Lower lobe of right lung (tissue), 2 donors: ENCODE results near the gene EPS8L2. TPM values are rescaled to one million over a fixed set of nuclear protein-coding genes. Genes with fewer than 3 reads are reported as not detected.

Experiments used
- ATAC-seq, 2 donors: fragments of 200-7000 bp; cut with Tn5 transposase; one replicate each; pipeline ENCODE4 v1.9.1; 2020 to 2022; ENCODE audit warnings: mild to moderate bottlenecking in 2 of 2, moderate library complexity in 2 of 2
- DNase-seq: peaks from one replicate; pipeline ENCODE4 v3.0.0-alpha.2; 2020
- H3K27ac ChIP-seq: fragments of 200-600 bp; one replicate; pipeline ENCODE4 v1.8.0; 2022
- H3K27me3 ChIP-seq: fragments of 200-600 bp; one replicate; pipeline ENCODE4 v1.8.0; 2022; ENCODE audit warnings: low read depth
- H3K36me3 ChIP-seq: fragments of 200-600 bp; one replicate; pipeline ENCODE4 v1.8.0; 2022; ENCODE audit warnings: mild to moderate bottlenecking
- H3K4me1 ChIP-seq: fragments of 200-600 bp; one replicate; pipeline ENCODE4 v1.8.0; 2022
- H3K4me3 ChIP-seq: fragments of 200-600 bp; one replicate; pipeline ENCODE4 v1.8.0; 2022; ENCODE audit warnings: mild to moderate bottlenecking
- H3K9me3 ChIP-seq: fragments of 200-600 bp; one replicate; pipeline ENCODE4 v1.8.0; 2022
- intact Hi-C: fragments of 100-400 bp; cut with DNase I; formaldehyde crosslinking; loops from one replicate; pipeline ENCODE4 v1.11.0; 2022
- total RNA-seq: library from RNA; stranded (reverse); fragmentation: NEBNext Ultra II Directional; extraction: Animal tissue kit (Norgen Biotek cat#: 25700); gene quantifications from one replicate; pipeline ENCODE4 v1.2.1, GENCODE V29; 2021
- TF ChIP-seq, protein P1 (sequence below): fragments of 200-600 bp; IDR thresholded peaks from one replicate; pipeline ENCODE4 v1.8.0; 2022; ENCODE audit warnings: antibody characterized with exemption, mild to moderate bottlenecking
- donor health status: DM: no; HTN: yes; CAD: no; lungs with severe emphysema.

EPS8L2 gene
- total RNA-seq, 1 donor from 2014 or later = 156 TPM

GRCh38 chr11:694563-695287 is 11.3 kb upstream of the EPS8L2 start, which contains the start of gene DEAF1:
TSS of gene DEAF1 (minus strand) at chr11:695222. CDS start at chr11:695047, 175 bp downstream.
- Histone ChIP-seq H3K4me3 (peak within 1 kb of the TSS; percentile 81), H3K4me1 (peaks cover 38% of the 10 kb centered on the region), H3K27me3 (no peaks in the 10 kb centered on the region), H3K9me3 (no peaks in the 10 kb centered on the region), H3K36me3 (peaks cover 16% of the 10 kb centered on the region), H3K27ac (peak within 1 kb of the TSS; percentile 100)
- TF ChIP-seq, protein P1, sequence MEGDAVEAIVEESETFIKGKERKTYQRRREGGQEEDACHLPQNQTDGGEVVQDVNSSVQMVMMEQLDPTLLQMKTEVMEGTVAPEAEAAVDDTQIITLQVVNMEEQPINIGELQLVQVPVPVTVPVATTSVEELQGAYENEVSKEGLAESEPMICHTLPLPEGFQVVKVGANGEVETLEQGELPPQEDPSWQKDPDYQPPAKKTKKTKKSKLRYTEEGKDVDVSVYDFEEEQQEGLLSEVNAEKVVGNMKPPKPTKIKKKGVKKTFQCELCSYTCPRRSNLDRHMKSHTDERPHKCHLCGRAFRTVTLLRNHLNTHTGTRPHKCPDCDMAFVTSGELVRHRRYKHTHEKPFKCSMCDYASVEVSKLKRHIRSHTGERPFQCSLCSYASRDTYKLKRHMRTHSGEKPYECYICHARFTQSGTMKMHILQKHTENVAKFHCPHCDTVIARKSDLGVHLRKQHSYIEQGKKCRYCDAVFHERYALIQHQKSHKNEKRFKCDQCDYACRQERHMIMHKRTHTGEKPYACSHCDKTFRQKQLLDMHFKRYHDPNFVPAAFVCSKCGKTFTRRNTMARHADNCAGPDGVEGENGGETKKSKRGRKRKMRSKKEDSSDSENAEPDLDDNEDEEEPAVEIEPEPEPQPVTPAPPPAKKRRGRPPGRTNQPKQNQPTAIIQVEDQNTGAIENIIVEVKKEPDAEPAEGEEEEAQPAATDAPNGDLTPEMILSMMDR = no peak
- peak; percentile 93 to 95 for ATAC-seq
- peak; percentile 99 for DNase-seq
- intact Hi-C loops = no loop called here

GRCh38 chr11:695288-695537 is 10.8 kb upstream of the EPS8L2 start:
- H3K27me3 ChIP-seq = no peaks in the 10 kb centered on the region
- H3K36me3 ChIP-seq = peaks cover 16% of the 10 kb centered on the region
- H3K27ac ChIP-seq = peak overlapping the region; percentile 100
- DNase-seq = no peak
- H3K9me3 ChIP-seq = no peaks in the 10 kb centered on the region
- H3K4me3 ChIP-seq = peak overlapping the region; percentile 81
- TF ChIP-seq, protein P1 = no peak
- H3K4me1 ChIP-seq = peaks cover 38% of the 10 kb centered on the region
- ATAC-seq = no peak
- intact Hi-C loops = no loop called here

DNA sequence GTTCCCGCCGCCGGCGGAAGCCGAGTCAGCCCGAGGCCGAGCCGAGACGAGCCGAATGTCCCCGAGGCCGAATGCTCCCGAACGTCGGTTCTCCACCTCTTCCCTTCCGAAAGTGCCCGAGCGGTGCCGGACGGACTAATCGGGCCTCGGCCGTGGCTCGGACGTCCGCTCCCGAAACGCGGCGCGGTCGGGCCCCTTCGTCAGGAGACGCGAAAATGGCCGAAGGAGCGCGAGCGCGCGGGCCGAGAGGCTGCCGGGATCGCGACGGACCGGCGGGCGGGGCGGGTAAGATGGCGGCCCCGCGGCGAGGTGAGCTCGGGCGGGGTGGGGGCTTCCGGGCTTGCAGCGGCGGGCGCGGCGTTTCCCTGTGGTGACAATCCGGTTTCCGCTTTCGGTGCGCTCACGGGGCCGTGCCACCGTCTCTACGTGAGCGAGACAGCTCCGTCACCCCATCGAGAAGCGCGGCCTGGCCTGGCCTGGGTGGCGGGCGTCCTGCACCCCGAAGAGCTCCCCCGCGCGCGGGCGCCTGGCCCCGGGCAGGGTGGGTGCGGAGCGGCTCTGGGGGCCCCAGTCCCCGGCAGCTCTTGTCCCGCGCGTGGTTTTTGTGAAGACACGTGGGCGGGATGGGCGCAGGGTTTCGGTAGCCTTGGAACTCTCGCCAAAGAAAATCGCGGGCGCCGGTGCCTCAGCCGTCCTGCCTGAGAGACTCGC is 10.3 kb upstream of the EPS8L2 start, which contains the start of gene TMEM80:
Gene TMEM80 (plus strand): TSS at position 279 of the 711 bp plus-strand sequence. CDS start 12 bp downstream, at position 291.
- H3K36me3 ChIP-seq = peaks cover 16% of the 10 kb centered on the region
- peaks cover 38% of the 10 kb centered on the region for H3K4me1 ChIP-seq
- intact Hi-C loops = no loop called here
- TF ChIP-seq, protein P1 = no peak
- H3K4me3 ChIP-seq = peak within 1 kb of the TSS; percentile 81
- H3K27me3 ChIP-seq = no peaks in the 10 kb centered on the region
- no peaks in the 10 kb centered on the region for H3K9me3 ChIP-seq
- peak within 1 kb of the TSS; percentile 100 for H3K27ac ChIP-seq
- peak; percentile 99 for DNase-seq
- peak; percentile 93 to 94 for ATAC-seq

- DNase-seq = peak; percentile 52
- H3K4me3 ChIP-seq = peak overlapping the region; percentile 81
- H3K27ac ChIP-seq = peak overlapping the region; percentile 100
- TF ChIP-seq, protein P1 = no peak
- no peaks in the 10 kb centered on the region for H3K9me3 ChIP-seq
- H3K4me1 ChIP-seq = peaks cover 40% of the 10 kb centered on the region
- ATAC-seq = no peak
- H3K27me3 ChIP-seq = no peaks in the 10 kb centered on the region
- intact Hi-C loops = no loop called here
- H3K36me3 ChIP-seq = peaks cover 16% of the 10 kb centered on the region
Observed at GRCh38 chr11:696955-697491, 9.0 kb upstream of the EPS8L2 start.

GRCh38 chr11:697811-698311 is 8.2 kb upstream of the EPS8L2 start:
- DNase-seq (no peak), ATAC-seq (no peak)
- Histone ChIP-seq H3K27me3 (no peaks in the 10 kb centered on the region), H3K27ac (peak overlapping the region; percentile 8), H3K36me3 (peaks cover 19% of the 10 kb centered on the region), H3K4me3 (no peak overlapping the region), H3K4me1 (peaks cover 47% of the 10 kb centered on the region), H3K9me3 (no peaks in the 10 kb centered on the region)
- TF ChIP-seq, protein P1 = no peak
- intact Hi-C loops = no loop called here
